HG03442 (cell line): ENCODE results near the gene EXTL1.

Source experiments
- ATAC-seq: cut with Tn5 transposase; IDR thresholded peaks from one replicate; pipeline ENCODE4 v1.9.1; 2021; ENCODE audit warnings: mild to moderate bottlenecking, moderate library complexity; ENCODE audit not compliant: unreplicated experiment

Gene EXTL1

DNA sequence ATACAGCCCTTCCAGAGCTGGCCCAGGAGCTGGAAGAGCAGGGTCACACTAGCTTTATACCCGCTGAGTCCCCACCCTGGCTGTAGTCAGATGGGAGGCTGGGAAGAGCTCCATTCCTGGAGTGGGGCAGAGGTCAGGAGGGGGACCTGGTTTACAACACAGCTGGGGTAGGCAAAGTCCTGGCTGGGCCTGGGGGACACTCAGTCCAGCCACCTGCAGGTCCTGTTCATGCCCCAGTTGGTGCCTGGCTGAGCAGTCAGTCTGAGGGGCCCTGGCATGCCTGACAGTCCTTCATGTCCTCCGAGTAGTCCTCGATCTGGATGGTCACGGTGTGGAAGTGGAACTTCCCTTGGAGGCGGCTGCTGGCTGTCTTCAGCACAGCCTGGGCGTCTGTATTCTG lies 17.3 kb downstream of the EXTL1 start:
- no peak for ATAC-seq

- no peak for ATAC-seq
These were observed 19.8 kb downstream of the EXTL1 start for GRCh38 chr1:26041401-26041800.

DNA sequence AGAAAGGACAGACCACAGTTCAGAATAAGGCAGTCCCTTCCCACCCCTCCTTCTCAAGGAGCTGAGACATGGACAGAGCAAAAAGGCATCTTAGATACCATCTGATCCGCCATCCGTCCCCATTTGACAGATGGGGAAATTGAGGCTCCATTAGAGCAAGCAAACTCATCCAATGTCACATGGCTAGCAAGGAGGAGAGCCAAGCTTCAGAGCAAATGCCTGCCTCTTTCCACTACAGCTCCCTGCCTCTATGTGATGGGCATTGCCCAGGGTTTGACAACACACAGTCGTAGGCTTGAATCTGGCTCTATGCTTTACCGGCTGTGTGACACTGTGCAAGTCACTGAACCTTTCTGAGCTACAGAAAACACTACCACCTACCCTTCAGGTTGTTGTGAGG lies 20.4 kb downstream of the EXTL1 start:
- no peak for ATAC-seq

DNA sequence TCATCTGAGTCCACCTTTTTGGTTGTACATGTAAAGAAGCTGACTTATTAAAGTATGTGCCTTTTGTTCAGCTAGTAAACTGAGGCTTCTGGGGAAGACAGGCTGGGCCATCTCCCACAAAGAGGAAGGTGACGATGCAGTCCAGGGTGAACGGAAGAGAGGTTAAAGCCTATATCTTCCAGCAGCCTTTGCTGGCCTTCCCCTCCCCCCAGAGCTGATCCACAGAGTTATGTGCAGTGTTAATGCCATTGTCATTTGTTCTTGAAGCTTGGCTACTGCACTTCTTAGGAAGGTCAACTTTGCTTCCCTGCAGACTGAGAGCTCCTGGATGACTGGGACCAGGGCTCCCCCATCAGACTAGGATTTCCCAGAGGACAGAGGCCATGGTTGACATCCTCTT lies 22.2 kb downstream of the EXTL1 start:
- no peak for ATAC-seq

GRCh38 chr1:26044414-26044813 lies 22.8 kb downstream of the EXTL1 start:
- no peak for ATAC-seq

DNA sequence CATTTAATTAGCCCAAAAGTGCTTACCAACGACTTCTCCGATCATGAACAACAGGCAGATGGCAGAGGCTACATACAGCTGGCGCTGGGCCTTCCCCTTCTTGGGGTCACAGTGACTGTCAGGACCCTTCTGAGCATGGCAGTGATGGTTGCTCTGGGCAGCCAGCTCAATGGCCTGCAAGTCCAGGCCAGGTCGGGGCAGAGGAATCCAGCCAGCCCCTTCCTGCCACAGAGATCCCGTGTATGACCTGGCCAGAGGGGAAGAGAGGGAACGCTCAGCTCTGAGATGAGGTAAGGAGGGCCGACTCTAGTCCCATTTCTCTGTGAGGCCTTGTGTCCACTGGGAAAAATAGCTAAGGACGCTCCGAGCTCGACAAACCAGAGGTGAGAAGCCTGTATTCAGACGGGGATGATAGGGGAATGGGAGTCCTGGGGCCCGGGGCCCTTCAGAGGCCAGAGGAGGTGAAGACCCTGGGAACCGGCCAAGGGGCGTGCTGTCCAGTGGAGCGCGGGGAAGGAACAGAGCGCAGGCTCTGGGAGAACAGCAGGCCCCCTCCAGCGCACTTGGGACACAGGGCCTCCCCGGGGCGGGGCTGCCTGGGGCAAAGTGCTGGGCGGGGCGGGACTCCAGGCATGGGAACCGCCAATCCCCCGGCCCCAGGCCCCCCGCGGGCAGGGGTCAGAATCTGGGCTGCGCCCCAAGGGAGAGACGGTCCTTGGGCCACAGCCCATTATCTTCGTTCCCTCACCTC lies 23.6 kb downstream of the EXTL1 start:
- no peak for ATAC-seq

DNA sequence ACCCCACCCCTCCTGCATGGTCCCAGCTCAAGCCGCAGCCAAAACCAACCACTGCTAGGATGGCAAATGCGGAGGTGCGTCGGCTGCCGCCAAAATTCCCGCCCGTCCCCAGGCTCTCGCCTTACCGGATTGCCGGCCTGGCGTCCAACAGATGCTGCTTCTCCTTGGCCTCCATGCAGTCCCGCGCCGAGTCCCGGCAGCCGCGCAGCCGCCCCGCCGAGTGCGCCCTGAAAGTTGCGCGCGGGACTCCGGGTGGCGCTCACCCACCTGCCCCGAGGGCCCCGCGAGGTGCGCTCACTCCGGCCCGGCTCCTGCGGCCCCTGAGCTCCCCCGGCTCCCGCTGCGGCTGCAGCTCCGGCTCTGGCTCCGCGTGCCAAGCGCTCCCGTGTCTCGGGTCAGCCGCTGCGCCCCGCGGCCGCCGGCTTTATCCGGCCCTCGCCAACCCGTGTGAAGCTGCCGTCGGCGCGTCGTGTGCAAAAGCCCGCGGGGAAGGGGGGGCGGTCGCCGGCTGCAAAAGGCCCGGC lies 24.2 kb downstream of the EXTL1 start, which contains the start of gene SLC30A2:
Gene SLC30A2, minus strand, starts transcription at position 397 of the 524 bp plus-strand sequence. Its CDS starts 222 bp downstream, at position 175.
- no peak for ATAC-seq

DNA sequence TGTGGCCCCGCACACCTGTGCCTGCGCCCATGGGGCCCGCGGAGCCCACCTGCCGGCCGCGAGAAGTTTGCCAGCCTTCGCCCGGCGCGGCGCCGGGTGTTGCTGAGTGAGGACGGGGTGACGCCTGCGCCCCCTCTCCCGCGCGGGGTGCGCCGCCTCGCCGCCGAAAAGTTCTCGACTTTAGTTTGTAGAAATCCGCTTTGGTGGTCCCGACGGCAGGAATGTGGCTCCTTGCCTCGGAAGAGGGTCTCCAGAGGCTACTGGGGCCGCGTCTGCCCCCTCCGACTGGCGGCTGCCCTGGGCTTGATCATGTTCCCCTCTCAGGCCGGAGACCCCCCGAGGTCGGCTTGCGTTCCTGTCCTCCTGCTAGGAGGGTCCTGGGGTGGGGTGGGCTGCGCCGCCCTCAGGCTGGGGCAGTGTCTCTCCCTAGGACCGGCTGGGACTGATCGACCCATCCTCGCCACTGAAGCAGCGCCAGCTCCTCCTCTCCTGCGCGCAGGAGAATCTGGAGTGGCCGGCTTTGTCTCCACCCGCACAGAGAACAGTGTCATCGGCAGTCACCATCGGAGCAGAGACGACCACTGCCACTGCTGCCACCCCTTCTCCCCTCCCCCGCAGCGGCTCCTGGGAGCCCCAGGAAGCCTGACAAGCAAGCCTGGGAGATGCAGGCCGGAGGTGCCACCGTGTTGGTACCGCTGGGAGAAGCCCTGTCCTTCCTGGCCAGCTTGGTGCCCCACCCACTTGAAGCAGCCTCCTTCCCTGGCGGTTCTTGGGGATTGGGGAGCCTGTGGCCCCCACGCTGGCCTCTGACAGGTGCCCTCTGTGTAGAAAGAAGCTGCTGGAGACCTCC lies 24.9 kb downstream of the EXTL1 start:
- ATAC-seq, result no peak

DNA sequence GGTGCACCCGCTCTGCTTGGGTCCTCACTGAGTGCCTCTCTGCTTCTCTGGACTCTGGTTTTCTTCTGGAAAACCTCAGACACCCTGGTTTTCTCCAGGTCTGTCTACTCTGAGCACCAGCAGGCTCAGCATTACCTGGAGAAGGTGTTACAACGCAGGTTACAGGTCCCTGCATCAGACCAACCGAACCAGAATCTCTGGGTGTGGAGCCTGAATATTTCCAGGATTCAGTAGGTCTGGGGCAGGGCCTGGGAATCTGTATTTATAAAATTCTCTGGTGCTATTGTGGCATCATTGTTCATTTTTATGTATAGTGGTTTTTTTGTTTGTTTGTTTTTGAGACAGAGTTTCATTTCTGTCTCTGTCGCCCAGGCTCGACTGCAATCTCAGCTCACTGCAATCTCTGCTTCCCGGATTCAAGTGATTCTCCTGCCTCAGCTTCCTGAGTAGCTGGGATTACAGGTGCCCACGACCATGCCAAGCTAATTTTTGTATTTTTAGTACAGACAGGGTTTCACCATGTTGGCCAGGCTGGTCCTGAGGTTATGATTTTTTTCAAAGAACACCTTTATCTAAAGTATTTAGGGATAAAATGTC lies 25.8 kb downstream of the EXTL1 start:
- ATAC-seq, result no peak

GRCh38 chr1:26049531-26050247 lies 28.1 kb downstream of the EXTL1 start:
- no peak for ATAC-seq

GRCh38 chr1:26050248-26050640 lies 28.7 kb downstream of the EXTL1 start:
- no peak for ATAC-seq

GRCh38 chr1:26053718-26054560 lies 32.4 kb downstream of the EXTL1 start:
- no peak for ATAC-seq

- ATAC-seq, result no peak
These were observed 33.5 kb downstream of the EXTL1 start for GRCh38 chr1:26055041-26055440.

DNA sequence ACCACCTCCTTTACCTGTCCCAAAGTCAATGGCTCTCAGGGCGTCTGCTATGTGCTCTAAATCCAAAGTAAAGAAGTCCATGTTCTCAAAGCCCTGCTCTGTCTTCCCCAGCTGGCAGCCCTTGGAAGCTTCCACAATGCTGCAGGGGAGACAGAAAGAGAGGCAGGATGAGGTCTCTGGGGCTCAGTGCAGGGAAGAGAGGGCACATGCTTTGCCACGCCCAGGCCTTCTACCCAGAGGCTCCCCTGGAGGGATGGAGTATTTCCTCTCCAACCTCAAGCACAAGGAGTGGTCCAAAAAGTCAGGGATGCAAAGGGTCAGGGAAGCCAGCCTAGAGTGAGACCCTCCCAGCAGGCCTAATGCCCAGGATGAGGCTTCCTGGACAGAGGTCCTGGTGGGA lies 35.6 kb downstream of the EXTL1 start:
- ATAC-seq, result no peak

- ATAC-seq, result no peak
These were observed 36.5 kb downstream of the EXTL1 start for GRCh38 chr1:26058052-26058595.

DNA sequence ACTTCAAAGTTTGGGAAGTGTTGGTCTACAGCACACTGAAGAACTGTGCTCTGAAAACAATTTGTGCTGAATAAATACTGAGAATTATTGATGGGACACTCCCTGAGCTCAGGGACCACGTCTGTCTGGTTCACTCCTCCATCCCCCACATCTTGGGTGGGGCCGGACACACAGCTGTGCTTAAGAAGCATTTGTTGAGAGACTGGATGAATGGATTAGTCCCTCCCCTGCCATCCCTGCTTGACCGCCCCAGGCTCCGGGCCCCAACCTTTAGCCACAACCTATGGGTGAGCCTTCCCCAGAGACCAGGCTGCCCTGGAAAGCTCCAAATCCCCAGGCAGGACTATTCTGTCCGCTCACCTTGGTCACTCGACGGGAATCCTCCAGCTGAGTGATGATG lies 38.3 kb downstream of the EXTL1 start:
- ATAC-seq, result no peak

DNA sequence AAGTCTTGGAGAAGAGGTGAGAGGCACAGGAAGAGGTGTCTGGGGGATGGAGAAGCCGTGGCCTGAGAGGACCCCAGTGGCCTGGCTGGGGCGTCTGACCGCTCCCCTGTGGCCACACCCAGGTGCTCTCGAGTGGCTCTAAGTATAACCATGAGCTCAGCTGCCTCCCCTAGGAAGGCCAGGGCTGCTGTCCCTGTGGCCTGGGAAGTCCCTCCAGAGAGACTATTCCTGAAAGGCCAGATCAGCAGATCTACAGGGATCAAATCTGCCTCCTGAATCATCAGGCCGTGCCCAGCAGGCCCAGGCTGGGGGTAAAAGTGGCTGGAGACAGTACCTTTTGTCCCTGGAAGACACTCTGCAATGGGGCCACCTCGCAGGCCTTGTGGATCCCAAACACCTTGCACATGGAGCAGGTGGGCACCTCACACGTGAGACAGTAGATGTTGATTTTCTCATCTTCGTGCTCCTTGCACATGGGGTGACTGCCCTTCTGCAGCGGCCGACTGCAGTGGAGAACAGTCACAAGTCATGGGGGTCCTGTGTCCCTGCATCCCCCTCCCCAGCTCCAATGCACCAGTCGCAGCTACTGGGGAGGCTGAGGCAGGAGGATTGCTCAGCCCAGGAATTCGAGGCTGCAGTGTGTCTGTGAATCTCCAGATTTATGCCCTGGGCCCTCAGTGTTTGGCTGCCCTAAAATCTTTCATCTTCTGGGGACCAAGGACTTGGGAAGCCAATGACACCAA lies 39.4 kb downstream of the EXTL1 start:
- ATAC-seq, result no peak

GRCh38 chr1:26064553-26064952 lies 43.0 kb downstream of the EXTL1 start:
- ATAC-seq, result no peak

DNA sequence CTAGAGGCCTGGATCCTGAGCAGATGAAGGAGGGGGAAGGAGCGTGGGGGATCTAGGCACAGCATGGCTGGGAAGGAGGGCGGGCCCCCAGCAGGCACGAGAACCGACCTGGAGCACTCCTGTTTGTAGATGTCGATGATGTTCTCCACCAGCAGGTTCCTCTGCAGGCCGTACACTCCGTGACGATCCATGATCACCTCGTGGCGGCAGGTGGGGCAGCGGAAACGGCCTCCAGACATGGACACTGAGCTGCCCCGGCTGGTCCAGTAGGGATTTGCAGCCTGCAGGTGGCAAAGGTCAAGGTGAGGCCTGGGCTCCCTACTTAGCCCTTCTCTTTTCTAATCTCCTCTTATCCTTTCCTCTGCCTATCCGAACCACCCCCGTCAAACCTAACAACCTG lies 44.6 kb downstream of the EXTL1 start:
- no peak for ATAC-seq
